Measurements from ENCODE around the gene SKIDA1.

Gene SKIDA1

DNA sequence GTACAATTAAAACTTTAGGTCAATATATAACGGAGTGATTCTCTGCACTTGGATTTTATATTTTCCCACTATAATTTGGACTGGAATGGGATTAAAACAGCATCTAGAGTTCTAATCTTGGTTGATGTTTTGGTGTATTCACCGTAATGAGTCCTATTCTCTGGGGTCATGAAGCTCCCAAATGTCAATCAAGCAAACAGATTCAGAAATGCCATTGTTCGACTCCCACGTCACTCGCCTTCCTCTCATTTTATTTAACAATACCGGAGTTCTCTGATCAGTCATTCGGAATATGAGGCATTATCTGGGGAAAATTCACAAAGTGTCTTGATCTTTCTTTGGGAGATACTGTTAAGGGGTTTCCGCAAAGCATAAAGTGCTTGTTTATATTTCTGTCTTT lies 26.5 kb downstream of the SKIDA1 start:
- H2AK5ac ChIP-seq (ENCODE audit: low read length) = no peak overlapping the region
- peaks cover 3% of the 10 kb centered on the region for H3K27me3 ChIP-seq (ENCODE audit: insufficient read depth, low read length, poor library complexity)
- peaks cover 11% of the 10 kb centered on the region for H3K4me1 ChIP-seq (ENCODE audit: control insufficient read depth, low read depth, low read length)
- H3K27ac ChIP-seq (ENCODE audit: low read depth, low read length) = no peak overlapping the region
- H2BK120ac ChIP-seq (ENCODE audit: low read depth, low read length) = no peak overlapping the region
- peaks cover 5% of the 10 kb centered on the region for H3K79me2 ChIP-seq (ENCODE audit: control insufficient read depth, insufficient read depth, low read length)
- peak overlapping the region; percentile 85 for H3K9ac ChIP-seq (ENCODE audit: low read length)
- H4K8ac ChIP-seq (ENCODE audit: low read depth, low read length) = no peak overlapping the region
- H3K4me3 ChIP-seq (ENCODE audit: low read length) = no peak overlapping the region
- WGBS (ENCODE audit: extremely low coverage, insufficient coverage, low lambda C conversion rate) = no CpG with 5 or more reads among the region's 8 CpGs
- H2BK15ac ChIP-seq (replicated peaks; ENCODE audit: low read depth) = no peak overlapping the region
- H3K56ac ChIP-seq (ENCODE audit: low read length) = peak overlapping the region; percentile 94
- no peaks in the 10 kb centered on the region for H3K79me1 ChIP-seq (ENCODE audit: low read length)
- no peaks in the 10 kb centered on the region for H3K36me3 ChIP-seq (ENCODE audit: control insufficient read depth, insufficient read depth, low read length)
- H3K23ac ChIP-seq (ENCODE audit: low read length) = no peak overlapping the region
- peak; percentile 25 for DNase-seq
- no peak overlapping the region for H2BK5ac ChIP-seq (ENCODE audit: low read length)
- no peak overlapping the region for H3K4me2 ChIP-seq (ENCODE audit: low read length)
- no peak overlapping the region for H3K18ac ChIP-seq (ENCODE audit: low read length)
- no peak overlapping the region for H3K4ac ChIP-seq (ENCODE audit: low read depth, low read length)
- H4K5ac ChIP-seq (ENCODE audit: low read length) = no peak overlapping the region

- no peak overlapping the region for H4K8ac ChIP-seq (ENCODE audit: low read depth, low read length)
- H3K56ac ChIP-seq (ENCODE audit: low read length) = no peak overlapping the region
- no peak overlapping the region for H3K4me3 ChIP-seq (ENCODE audit: low read length)
- no peak overlapping the region for H2BK15ac ChIP-seq (replicated peaks; ENCODE audit: low read depth)
- H3K79me2 ChIP-seq (ENCODE audit: control insufficient read depth, insufficient read depth, low read length) = peaks cover 5% of the 10 kb centered on the region
- no CpG with 5 or more reads among the region's 2 CpGs for WGBS (ENCODE audit: extremely low coverage, insufficient coverage, low lambda C conversion rate)
- DNase-seq = no peak
- H2BK120ac ChIP-seq (ENCODE audit: low read depth, low read length) = no peak overlapping the region
- no peak overlapping the region for H3K23ac ChIP-seq (ENCODE audit: low read length)
- H3K18ac ChIP-seq (ENCODE audit: low read length) = no peak overlapping the region
- H3K4me1 ChIP-seq (ENCODE audit: control insufficient read depth, low read depth, low read length) = peaks cover 11% of the 10 kb centered on the region
- H4K5ac ChIP-seq (ENCODE audit: low read length) = no peak overlapping the region
- no peak overlapping the region for H3K9ac ChIP-seq (ENCODE audit: low read length)
- no peak overlapping the region for H3K27ac ChIP-seq (ENCODE audit: low read depth, low read length)
- no peak overlapping the region for H2AK5ac ChIP-seq (ENCODE audit: low read length)
- no peaks in the 10 kb centered on the region for H3K36me3 ChIP-seq (ENCODE audit: control insufficient read depth, insufficient read depth, low read length)
- no peak overlapping the region for H3K4me2 ChIP-seq (ENCODE audit: low read length)
- peaks cover 3% of the 10 kb centered on the region for H3K27me3 ChIP-seq (ENCODE audit: insufficient read depth, low read length, poor library complexity)
- no peak overlapping the region for H3K4ac ChIP-seq (ENCODE audit: low read depth, low read length)
- no peak overlapping the region for H2BK5ac ChIP-seq (ENCODE audit: low read length)
- H3K79me1 ChIP-seq (ENCODE audit: low read length) = no peaks in the 10 kb centered on the region
These were observed 27.1 kb downstream of the SKIDA1 start for GRCh38 chr10:21498377-21498776.

GRCh38 chr10:21497177-21497807 lies 28.2 kb downstream of the SKIDA1 start:
- Histone ChIP-seq H2AK5ac (ENCODE audit: low read length) (no peak overlapping the region), H3K79me1 (ENCODE audit: low read length) (no peaks in the 10 kb centered on the region), H3K4me2 (ENCODE audit: low read length) (peak overlapping the region; percentile 66), H4K5ac (ENCODE audit: low read length) (no peak overlapping the region), H3K27me3 (ENCODE audit: insufficient read depth, low read length, poor library complexity) (peaks cover 3% of the 10 kb centered on the region), H2BK15ac (replicated peaks; ENCODE audit: low read depth) (no peak overlapping the region), H3K4me1 (ENCODE audit: control insufficient read depth, low read depth, low read length) (peaks cover 11% of the 10 kb centered on the region), H3K36me3 (ENCODE audit: control insufficient read depth, insufficient read depth, low read length) (no peaks in the 10 kb centered on the region), H3K79me2 (ENCODE audit: control insufficient read depth, insufficient read depth, low read length) (peaks cover 5% of the 10 kb centered on the region), H2BK120ac (ENCODE audit: low read depth, low read length) (peak overlapping the region; percentile 56), H3K56ac (ENCODE audit: low read length) (peak overlapping the region; percentile 99), H3K9ac (ENCODE audit: low read length) (peak overlapping the region; percentile 98), H4K8ac (ENCODE audit: low read depth, low read length) (no peak overlapping the region), H3K18ac (ENCODE audit: low read length) (peak overlapping the region; percentile 93), H3K27ac (ENCODE audit: low read depth, low read length) (peak overlapping the region; percentile 97), H3K23ac (ENCODE audit: low read length) (peak overlapping the region; percentile 92), H2BK5ac (ENCODE audit: low read length) (no peak overlapping the region), H3K4ac (ENCODE audit: low read depth, low read length) (peak overlapping the region; percentile 63), H3K4me3 (ENCODE audit: low read length) (peak overlapping the region; percentile 87)
- DNase-seq = peak; percentile 93
- no CpG with 5 or more reads among the region's 37 CpGs for WGBS (ENCODE audit: extremely low coverage, insufficient coverage, low lambda C conversion rate)

DNA sequence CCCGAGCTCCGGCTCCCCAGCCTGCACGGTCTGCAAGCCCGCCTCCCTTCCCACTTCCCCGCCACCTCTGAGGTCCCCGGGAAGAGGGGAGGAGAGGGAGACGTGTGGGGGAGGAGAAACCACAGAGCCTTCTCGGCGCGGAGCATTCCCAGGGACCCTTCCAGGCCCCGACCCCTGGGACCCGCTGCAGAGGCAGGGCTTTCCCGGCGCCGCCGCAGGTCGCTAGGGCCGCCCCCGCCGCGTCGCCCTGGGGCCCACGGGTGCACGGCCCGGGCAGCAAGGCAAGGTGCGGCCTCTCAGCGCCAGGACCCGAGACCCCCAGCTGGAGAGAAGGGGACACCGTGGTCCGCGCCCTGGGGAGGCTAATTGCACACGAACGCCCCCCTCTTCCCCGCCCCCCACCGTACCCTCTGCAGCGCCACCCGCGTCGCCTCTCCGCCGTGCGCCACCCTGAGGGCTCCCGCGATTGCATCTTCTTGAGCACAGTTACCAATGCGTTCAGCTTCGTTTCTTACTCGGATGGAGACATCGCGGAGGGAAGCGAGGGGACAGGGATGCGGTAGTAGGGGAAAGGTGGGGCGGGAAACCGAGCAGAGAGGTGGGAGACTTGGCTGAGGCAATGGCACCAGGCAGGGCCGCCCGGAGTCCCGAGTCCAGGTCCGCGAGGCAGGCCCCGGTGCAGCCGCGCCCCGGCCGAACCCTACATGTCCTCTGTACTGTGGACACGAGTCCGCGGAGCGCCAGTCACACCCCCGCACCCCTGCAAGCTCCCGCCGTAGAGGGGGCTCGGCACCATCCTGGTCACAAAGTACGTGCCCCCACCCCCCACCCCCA lies 28.9 kb downstream of the SKIDA1 start:
- H4K8ac ChIP-seq (ENCODE audit: low read depth, low read length) = no peak overlapping the region
- H2BK120ac ChIP-seq (ENCODE audit: low read depth, low read length) = peak overlapping the region; percentile 56
- peak overlapping the region; percentile 93 for H3K18ac ChIP-seq (ENCODE audit: low read length)
- H3K4me1 ChIP-seq (ENCODE audit: control insufficient read depth, low read depth, low read length) = peaks cover 8% of the 10 kb centered on the region
- peaks cover 3% of the 10 kb centered on the region for H3K27me3 ChIP-seq (ENCODE audit: insufficient read depth, low read length, poor library complexity)
- DNase-seq = peak; percentile 82
- H3K27ac ChIP-seq (ENCODE audit: low read depth, low read length) = peak overlapping the region; percentile 97
- H3K4ac ChIP-seq (ENCODE audit: low read depth, low read length) = peak overlapping the region; percentile 98
- H2AK5ac ChIP-seq (ENCODE audit: low read length) = peak overlapping the region; percentile 64
- H3K9ac ChIP-seq (ENCODE audit: low read length) = peak overlapping the region; percentile 98
- no peaks in the 10 kb centered on the region for H3K79me1 ChIP-seq (ENCODE audit: low read length)
- no peak overlapping the region for H4K5ac ChIP-seq (ENCODE audit: low read length)
- H3K4me3 ChIP-seq (ENCODE audit: low read length) = peak overlapping the region; percentile 87
- no CpG with 5 or more reads among the region's 72 CpGs for WGBS (ENCODE audit: extremely low coverage, insufficient coverage, low lambda C conversion rate)
- H3K36me3 ChIP-seq (ENCODE audit: control insufficient read depth, insufficient read depth, low read length) = no peaks in the 10 kb centered on the region
- H3K4me2 ChIP-seq (ENCODE audit: low read length) = peak overlapping the region; percentile 66
- H3K56ac ChIP-seq (ENCODE audit: low read length) = peak overlapping the region; percentile 99
- peaks cover 5% of the 10 kb centered on the region for H3K79me2 ChIP-seq (ENCODE audit: control insufficient read depth, insufficient read depth, low read length)
- H2BK15ac ChIP-seq (replicated peaks; ENCODE audit: low read depth) = no peak overlapping the region
- peak overlapping the region; percentile 92 for H3K23ac ChIP-seq (ENCODE audit: low read length)
- peak overlapping the region; percentile 92 for H2BK5ac ChIP-seq (ENCODE audit: low read length)

DNA sequence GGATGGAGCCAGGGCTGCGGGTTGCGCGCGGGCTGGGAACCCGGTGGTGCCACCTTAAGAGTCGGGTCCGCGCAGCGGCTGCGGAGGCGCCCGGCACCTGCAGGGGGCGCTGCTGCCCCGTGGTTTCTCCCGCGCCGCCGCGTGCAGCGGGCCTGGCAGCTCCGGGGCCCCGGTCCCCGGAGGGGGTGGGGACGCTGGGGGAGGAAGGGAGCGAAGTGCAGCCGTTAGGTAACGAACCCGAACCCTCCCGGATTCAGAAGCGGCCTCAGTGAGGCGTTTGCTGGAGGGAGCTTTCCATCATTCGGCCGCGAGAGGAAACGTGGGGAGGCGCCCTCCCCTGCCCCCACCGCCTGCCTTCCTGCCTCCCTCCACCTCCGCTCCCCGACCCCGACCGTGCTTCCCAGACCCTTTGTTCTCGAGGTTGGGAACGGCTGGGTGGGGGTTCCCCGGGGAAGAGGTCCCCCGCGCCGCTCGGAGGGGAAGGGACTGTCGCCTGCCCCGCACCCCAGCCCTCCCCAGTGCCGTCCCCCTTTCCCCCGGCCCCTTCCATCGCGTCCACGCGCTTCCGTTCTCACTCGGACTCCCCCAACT lies 29.6 kb downstream of the SKIDA1 start:
- H2BK5ac ChIP-seq (ENCODE audit: low read length) = peak overlapping the region; percentile 92
- H2AK5ac ChIP-seq (ENCODE audit: low read length) = no peak overlapping the region
- H3K4ac ChIP-seq (ENCODE audit: low read depth, low read length) = peak overlapping the region; percentile 98
- peaks cover 5% of the 10 kb centered on the region for H3K79me2 ChIP-seq (ENCODE audit: control insufficient read depth, insufficient read depth, low read length)
- no peaks in the 10 kb centered on the region for H3K79me1 ChIP-seq (ENCODE audit: low read length)
- peaks cover 7% of the 10 kb centered on the region for H3K4me1 ChIP-seq (ENCODE audit: control insufficient read depth, low read depth, low read length)
- no CpG with 5 or more reads among the region's 58 CpGs for WGBS (ENCODE audit: extremely low coverage, insufficient coverage, low lambda C conversion rate)
- no peak overlapping the region for H4K5ac ChIP-seq (ENCODE audit: low read length)
- H2BK15ac ChIP-seq (replicated peaks; ENCODE audit: low read depth) = no peak overlapping the region
- H3K36me3 ChIP-seq (ENCODE audit: control insufficient read depth, insufficient read depth, low read length) = no peaks in the 10 kb centered on the region
- H3K27ac ChIP-seq (ENCODE audit: low read depth, low read length) = peak overlapping the region; percentile 97
- peak; percentile 97 for DNase-seq
- peak overlapping the region; percentile 83 for H3K23ac ChIP-seq (ENCODE audit: low read length)
- H2BK120ac ChIP-seq (ENCODE audit: low read depth, low read length) = peak overlapping the region; percentile 56
- H3K4me2 ChIP-seq (ENCODE audit: low read length) = peak overlapping the region; percentile 77
- H3K18ac ChIP-seq (ENCODE audit: low read length) = peak overlapping the region; percentile 93
- H3K27me3 ChIP-seq (ENCODE audit: insufficient read depth, low read length, poor library complexity) = peaks cover 3% of the 10 kb centered on the region
- H4K8ac ChIP-seq (ENCODE audit: low read depth, low read length) = no peak overlapping the region
- H3K9ac ChIP-seq (ENCODE audit: low read length) = peak overlapping the region; percentile 98
- H3K56ac ChIP-seq (ENCODE audit: low read length) = peak overlapping the region; percentile 99
- peak overlapping the region; percentile 87 for H3K4me3 ChIP-seq (ENCODE audit: low read length)

Measured in mesendoderm (in vitro differentiated cells).